ENCODE data around the gene CMTM6. TPM values are rescaled to one million over a fixed set of nuclear protein-coding genes. Genes with fewer than 3 reads are reported as not detected.

The CMTM6 gene
- total and polyA plus RNA-seq, 7 experiments from 2014 or later, result 24.1 to 61.1 (median 38.1) TPM

- Histone ChIP-seq H3K27me3 (ENCODE audit: control insufficient read depth in 2 of 2, insufficient read depth in 2 of 2, low read length in 2 of 2) (no peaks in the 10 kb centered on the region), H3K36me3 (ENCODE audit: control insufficient read depth in 2 of 3, insufficient read depth in 3 of 3, low read length in 3 of 3) (peaks cover 0 to 10% (median 0%) of the 10 kb centered on the region in 3 experiments), H3K4me3 (ENCODE audit: low read length) (no peak overlapping the region), H3K27ac (ENCODE audit: low read depth, low read length) (no peak overlapping the region), H3K9me3 (ENCODE audit: control insufficient read depth in 2 of 3, low read length in 3 of 3) (no peaks in the 10 kb centered on the region), H3K4me1 (ENCODE audit: control insufficient read depth in 2 of 2, insufficient read depth in 2 of 2, low read length in 2 of 2) (peaks cover 50 to 51% of the 10 kb centered on the region in 2 donors)
- Mint-ChIP-seq H3K4me3 (peak overlapping the region in 7 of 10 donors; percentile 1 to 62 (median 39)), H3K27ac (peak overlapping the region; percentile 9 to 87 (median 63)), H3K27me3 (no peaks in the 10 kb centered on the region), H3K36me3 (peaks cover 0 to 25% (median 21%) of the 10 kb centered on the region in 5 donors), H3K9me3 (peaks cover 0 to 6% (median 0%) of the 10 kb centered on the region in 11 donors), H3K4me1 (peaks cover 33 to 88% (median 79%) of the 10 kb centered on the region in 7 donors)
- intact Hi-C loops (cut with micrococcal nuclease), result loop anchor here in 1 of 2 donors (10.0 kb wide), 2 partner anchors 523 to 1823 kb away; no protein-coding TSS in a partner anchor
- ChIA-PET CTCF (interaction anchor here (0.7 kb wide), 1 partner anchor 145 kb away, joined by 3 read pairs; no protein-coding TSS in a partner anchor), POLR2A (interaction anchor here (0.7 to 12.6 kb wide), 8 partner anchors 9 to 61 kb away, joined by 3 to 145 read pairs (median 4); partner anchors contain the start of gene CMTM7)
- ATAC-seq, result no peak
- no peak for DNase-seq
Observed at GRCh38 chr3:32437896-32438295, 64.8 kb downstream of the CMTM6 start.

GRCh38 chr3:32436816-32437189, 65.8 kb downstream of the CMTM6 start:
- ATAC-seq (no peak), DNase-seq (no peak)
- Mint-ChIP-seq H3K36me3 (peaks cover 0 to 21% (median 13%) of the 10 kb centered on the region in 5 donors), H3K27me3 (no peaks in the 10 kb centered on the region), H3K27ac (peak overlapping the region in 7 of 9 donors; percentile 45 to 93 (median 85)), H3K9me3 (peaks cover 0 to 5% (median 0%) of the 10 kb centered on the region in 11 donors), H3K4me1 (peaks cover 40 to 92% (median 83%) of the 10 kb centered on the region in 7 donors), H3K4me3 (peak overlapping the region in 8 of 10 donors; percentile 12 to 68 (median 33))
- no peaks in the 10 kb centered on the region for H3K9me3 ChIP-seq (ENCODE audit: control insufficient read depth in 2 of 3, low read length in 3 of 3)
- intact Hi-C loops (cut with micrococcal nuclease), result loop anchor here in 1 of 2 donors (10.0 kb wide), 2 partner anchors 522 to 1822 kb away; no protein-coding TSS in a partner anchor
- ChIA-PET POLR2A (interaction anchor here (1.9 to 12.6 kb wide), 2 partner anchors 12 to 16 kb away, joined by 7 to 145 read pairs; no protein-coding TSS in a partner anchor), CTCF (interaction anchor here (0.8 kb wide), 1 partner anchor 65 kb away, joined by 3 read pairs; no protein-coding TSS in a partner anchor)
- no peak overlapping the region for H3K27ac ChIP-seq (ENCODE audit: low read depth, low read length)
- H3K4me3 ChIP-seq (ENCODE audit: low read length), result no peak overlapping the region
- peaks cover 60 to 61% of the 10 kb centered on the region in 2 donors for H3K4me1 ChIP-seq (ENCODE audit: control insufficient read depth in 2 of 2, insufficient read depth in 2 of 2, low read length in 2 of 2)
- peaks cover 0 to 6% (median 0%) of the 10 kb centered on the region in 3 experiments for H3K36me3 ChIP-seq (ENCODE audit: control insufficient read depth in 2 of 3, insufficient read depth in 3 of 3, low read length in 3 of 3)
- H3K27me3 ChIP-seq (ENCODE audit: control insufficient read depth in 2 of 2, insufficient read depth in 2 of 2, low read length in 2 of 2), result no peaks in the 10 kb centered on the region

GRCh38 chr3:32435911-32436815, 66.5 kb downstream of the CMTM6 start:
- ChIA-PET POLR2A (interaction anchor here (0.5 to 12.6 kb wide), 4 partner anchors 11 to 63 kb away, joined by 3 to 145 read pairs (median 4); no protein-coding TSS in a partner anchor), CTCF (interaction anchor here (0.6 to 0.8 kb wide), 2 partner anchors 50 to 65 kb away, joined by 3 to 4 read pairs; no protein-coding TSS in a partner anchor)
- H3K4me1 ChIP-seq (ENCODE audit: control insufficient read depth in 2 of 2, insufficient read depth in 2 of 2, low read length in 2 of 2), result peaks cover 67 to 68% of the 10 kb centered on the region in 2 donors
- H3K27ac Mint-ChIP-seq, result peak overlapping the region; percentile 72 to 93 (median 85)
- no peaks in the 10 kb centered on the region for H3K36me3 ChIP-seq (ENCODE audit: control insufficient read depth in 2 of 3, insufficient read depth in 3 of 3, low read length in 3 of 3)
- H3K4me1 Mint-ChIP-seq, result peaks cover 39 to 92% (median 83%) of the 10 kb centered on the region in 7 donors
- H3K9me3 Mint-ChIP-seq, result peaks cover 0 to 5% (median 0%) of the 10 kb centered on the region in 11 donors
- no peak for ATAC-seq
- no peaks in the 10 kb centered on the region for H3K27me3 ChIP-seq (ENCODE audit: control insufficient read depth in 2 of 2, insufficient read depth in 2 of 2, low read length in 2 of 2)
- peaks cover 0 to 15% (median 6%) of the 10 kb centered on the region in 5 donors for H3K36me3 Mint-ChIP-seq
- H3K27ac ChIP-seq (ENCODE audit: low read depth, low read length), result peak overlapping the region; percentile 37
- H3K9me3 ChIP-seq (ENCODE audit: control insufficient read depth in 2 of 3, low read length in 3 of 3), result no peaks in the 10 kb centered on the region
- no peaks in the 10 kb centered on the region for H3K27me3 Mint-ChIP-seq
- intact Hi-C loops (cut with micrococcal nuclease), result loop anchor here in 1 of 2 donors (10.0 kb wide), 2 partner anchors 521 to 1821 kb away; no protein-coding TSS in a partner anchor
- H3K4me3 Mint-ChIP-seq, result peak overlapping the region in 9 of 10 donors; percentile 12 to 68 (median 42)
- DNase-seq, result peak in 2 of 9 donors; percentile 22 to 43
- H3K4me3 ChIP-seq (ENCODE audit: low read length), result peak overlapping the region; percentile 6

GRCh38 chr3:32434206-32434605, 68.4 kb downstream of the CMTM6 start:
- H3K27me3 Mint-ChIP-seq, result no peaks in the 10 kb centered on the region
- H3K9me3 ChIP-seq (ENCODE audit: control insufficient read depth in 2 of 3, low read length in 3 of 3), result no peaks in the 10 kb centered on the region
- intact Hi-C loops (cut with micrococcal nuclease), result loop anchor here (5.0 to 10.0 kb wide), 3 partner anchors 42 to 1819 kb away; partner anchors contain the start of gene CMTM7 (in 1 of the 2)
- no peaks in the 10 kb centered on the region for H3K36me3 ChIP-seq (ENCODE audit: control insufficient read depth in 2 of 3, insufficient read depth in 3 of 3, low read length in 3 of 3)
- no peaks in the 10 kb centered on the region for H3K27me3 ChIP-seq (ENCODE audit: control insufficient read depth in 2 of 2, insufficient read depth in 2 of 2, low read length in 2 of 2)
- ChIA-PET POLR2A (interaction anchor here (0.5 to 12.6 kb wide), 10 partner anchors 10 to 69 kb away, joined by 3 to 145 read pairs (median 10); partner anchors contain the start of gene CMTM7), CTCF (interaction anchor here (1.8 to 2.3 kb wide), 2 partner anchors 10 to 59 kb away, joined by 9 to 10 read pairs; no protein-coding TSS in a partner anchor)
- H3K4me3 Mint-ChIP-seq, result no peak overlapping the region
- H3K9me3 Mint-ChIP-seq, result peaks cover 0 to 7% (median 0%) of the 10 kb centered on the region in 11 donors
- peaks cover 48 to 88% (median 82%) of the 10 kb centered on the region in 7 donors for H3K4me1 Mint-ChIP-seq
- peaks cover 73 to 77% of the 10 kb centered on the region in 2 donors for H3K4me1 ChIP-seq (ENCODE audit: control insufficient read depth in 2 of 2, insufficient read depth in 2 of 2, low read length in 2 of 2)
- peak overlapping the region; percentile 84 for H3K27ac ChIP-seq (ENCODE audit: low read depth, low read length)
- DNase-seq, result no peak
- peak overlapping the region in 7 of 9 donors; percentile 71 to 100 (median 98) for H3K27ac Mint-ChIP-seq
- ATAC-seq, result no peak
- no peak overlapping the region for H3K4me3 ChIP-seq (ENCODE audit: low read length)
- peaks cover 0 to 21% (median 6%) of the 10 kb centered on the region in 5 donors for H3K36me3 Mint-ChIP-seq

- no peaks in the 10 kb centered on the region for H3K36me3 ChIP-seq (ENCODE audit: control insufficient read depth in 2 of 3, insufficient read depth in 3 of 3, low read length in 3 of 3)
- peaks cover 64 to 80% of the 10 kb centered on the region in 2 donors for H3K4me1 ChIP-seq (ENCODE audit: control insufficient read depth in 2 of 2, insufficient read depth in 2 of 2, low read length in 2 of 2)
- no peaks in the 10 kb centered on the region for H3K27me3 ChIP-seq (ENCODE audit: control insufficient read depth in 2 of 2, insufficient read depth in 2 of 2, low read length in 2 of 2)
- Mint-ChIP-seq H3K27ac (peak overlapping the region; percentile 97 to 100 (median 99)), H3K4me1 (peaks cover 53 to 88% (median 82%) of the 10 kb centered on the region in 7 donors), H3K27me3 (no peaks in the 10 kb centered on the region), H3K4me3 (peak overlapping the region; percentile 70 to 87 (median 82)), H3K36me3 (peaks cover 0 to 14% (median 4%) of the 10 kb centered on the region in 5 donors), H3K9me3 (peaks cover 0 to 5% (median 0%) of the 10 kb centered on the region in 11 donors)
- no peaks in the 10 kb centered on the region for H3K9me3 ChIP-seq (ENCODE audit: control insufficient read depth in 2 of 3, low read length in 3 of 3)
- peak in 7 of 9 donors; percentile 58 to 76 (median 70) for DNase-seq
- intact Hi-C loops (cut with micrococcal nuclease), result loop anchor here (1.0 to 10.0 kb wide), 10 partner anchors 8 to 1818 kb away; partner anchors contain the start of gene CMTM7 (in 2 of the 2)
- H3K27ac ChIP-seq (ENCODE audit: low read depth, low read length), result peak overlapping the region; percentile 84
- peak; percentile 58 for ATAC-seq
- ChIA-PET POLR2A (interaction anchor here (0.6 to 12.6 kb wide), 23 partner anchors 10 to 255 kb away, joined by 3 to 145 read pairs (median 3); partner anchors contain the start of gene CMTM7), CTCF (interaction anchor here (0.7 to 2.3 kb wide), 7 partner anchors 9 to 61 kb away, joined by 3 to 10 read pairs (median 6); no protein-coding TSS in a partner anchor)
- H3K4me3 ChIP-seq (ENCODE audit: low read length), result peak overlapping the region; percentile 39
Observed at GRCh38 chr3:32432711-32433530, 69.7 kb downstream of the CMTM6 start.

All from naive thymus-derived CD4-positive, alpha-beta T cell (primary cell).